Small intestine (tissue), 7 donors: ENCODE data around the gene IL5RA. TPM values are rescaled to one million over a fixed set of nuclear protein-coding genes. Genes with fewer than 3 reads are reported as not detected.

Experiments
- DNase-seq, 2 donors: peaks; one replicate each; pipeline versions ENCODE4 v3.0.0 to v3.0.0-alpha.2; 2013
- FAIRE-seq: peaks from 2 replicates; lab custom pipeline; 2012; peaks lifted over from hg19 to GRCh38; lab: Jason Lieb, UNC
- H3K27ac ChIP-seq, 3 donors: one replicate each; pipeline ENCODE4 v1.5.1; 2013; ENCODE audit warnings: low read length in 2 of 3, mild to moderate bottlenecking in 2 of 3, control low read depth in 1 of 3, inconsistent platforms in 1 of 3, low read depth in 1 of 3, moderate library complexity in 1 of 3
- H3K27me3 ChIP-seq, 3 donors: one replicate each; pipeline ENCODE4 v1.6.1; 2013; ENCODE audit warnings: low read length in 3 of 3, inconsistent platforms in 1 of 3; ENCODE audit not compliant: control insufficient read depth in 3 of 3, insufficient read depth in 3 of 3
- H3K36me3 ChIP-seq, 3 donors: one replicate each; pipeline ENCODE4 v1.6.1; 2013; ENCODE audit warnings: low read length in 3 of 3, inconsistent platforms in 1 of 3, low read depth in 1 of 3, mild to moderate bottlenecking in 1 of 3, moderate library complexity in 1 of 3; ENCODE audit not compliant: control insufficient read depth in 3 of 3, insufficient read depth in 2 of 3
- H3K4me1 ChIP-seq, 3 donors: one replicate each; pipeline ENCODE4 v1.6.1; 2013; ENCODE audit warnings: low read length in 2 of 3, inconsistent platforms in 1 of 3, low read depth in 1 of 3, mild to moderate bottlenecking in 1 of 3, moderate library complexity in 1 of 3; ENCODE audit not compliant: control insufficient read depth in 3 of 3, insufficient read depth in 2 of 3
- H3K4me3 ChIP-seq, 3 donors: one replicate each; pipeline ENCODE4 v1.5.1; 2013; ENCODE audit warnings: low read length in 3 of 3, control low read depth in 1 of 3, inconsistent platforms in 1 of 3, low read depth in 1 of 3, mild to moderate bottlenecking in 1 of 3, moderate library complexity in 1 of 3
- H3K9me3 ChIP-seq, 2 donors: one replicate each; pipeline ENCODE4 v1.6.1; 2013; ENCODE audit warnings: low read depth in 1 of 2, low read length in 1 of 2; ENCODE audit not compliant: control insufficient read depth in 2 of 2, insufficient read depth in 1 of 2
- WGBS, 3 donors: extraction: QIAGEN DNeasy Blood & Tissue Kit; methylation state at CpG; one replicate each; pipeline ENCODE4 v1.1.7; 2013; 5-methylcytosine and 5-hydroxymethylcytosine counted together
- polyA plus RNA-seq, 4 donors: library from polyadenylated mRNA; stranded (reverse) in 3 of 4; unstranded in 1 of 4; fragments of 200-250 nt in 3 of 4; fragments of 120-200 nt in 1 of 4; gene quantifications; one replicate each; pipeline versions ENCODE4 v1.2.1 to v1.2.3, GENCODE V29; 2013
- donor health status: healthy with polysubstance abuse.
- donor health status: control.
- donor health status: control.
- donor health status: Bipolar disorder and iron deficiency.
- donor health status: healthy.

IL5RA gene
- polyA plus RNA-seq, 4 donors: 0.09 to 0.81 (median 0.15) TPM; not detected in 1

DNA sequence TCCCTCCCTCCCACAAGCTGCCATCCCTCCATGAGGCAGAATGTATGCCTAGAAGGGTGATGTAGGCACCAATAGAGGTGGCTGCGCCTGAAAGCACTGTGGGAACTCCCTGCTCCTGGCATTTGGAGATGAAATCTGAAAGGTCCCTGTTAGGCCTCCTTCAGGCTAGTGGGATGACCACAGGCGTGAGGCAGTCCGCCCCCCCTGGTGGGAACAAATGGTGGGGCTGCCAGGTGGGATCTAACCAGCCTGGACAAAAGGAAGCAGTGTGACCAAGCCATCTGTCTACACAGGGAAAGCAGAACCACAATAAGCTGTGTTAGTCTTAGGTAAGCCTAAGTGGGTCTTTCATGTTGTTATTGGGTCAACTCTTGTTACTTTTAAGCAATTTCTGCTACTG lies 25.3 kb downstream of the IL5RA start:
- FAIRE-seq: no peak
- Histone ChIP-seq H3K4me1 (no peaks in the 10 kb centered on the region), H3K9me3 (no peaks in the 10 kb centered on the region), H3K4me3 (no peak overlapping the region), H3K27ac (no peak overlapping the region), H3K27me3 (no peaks in the 10 kb centered on the region), H3K36me3 (no peaks in the 10 kb centered on the region)
- DNase-seq: no peak
- 81 to 92% (median 81%) methylated on average over 3 of the region's 3 CpGs for WGBS, 3 donors

DNA sequence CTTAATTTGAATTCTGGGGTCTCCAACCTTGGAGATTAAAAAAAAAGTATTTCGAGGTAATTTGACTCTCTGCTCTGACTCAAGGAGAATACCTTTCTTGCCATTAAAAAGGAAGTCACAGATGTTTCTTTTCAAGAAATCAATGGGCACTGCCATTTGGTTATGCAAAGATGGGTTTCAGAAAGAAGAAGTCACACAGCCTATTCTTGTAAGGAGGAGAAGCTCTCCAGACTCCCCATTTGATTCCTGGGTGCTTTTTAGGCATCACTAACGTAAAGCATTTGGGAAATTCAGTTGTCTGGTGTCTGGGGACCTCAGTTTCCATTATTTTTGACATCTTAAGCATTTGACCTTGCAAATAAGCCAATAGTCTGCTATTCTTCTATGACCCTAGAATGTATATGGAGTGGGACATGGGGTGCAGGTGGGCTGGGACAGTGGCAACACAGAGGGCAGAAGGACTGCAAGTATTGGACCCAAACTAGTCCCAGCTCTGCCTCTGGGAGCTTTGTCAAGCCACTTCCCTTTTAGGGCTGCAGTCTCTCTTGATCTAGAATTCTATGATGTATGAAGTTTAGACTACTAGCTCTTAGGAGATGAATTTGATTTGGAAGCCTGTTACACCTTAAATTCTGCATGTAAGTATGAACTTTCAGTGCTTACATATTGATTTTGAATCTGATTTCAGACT lies 27.8 kb downstream of the IL5RA start:
- 36 to 60% (median 52%) methylated on average over 2 of the region's 2 CpGs for WGBS, 3 donors
- no peak for FAIRE-seq
- Histone ChIP-seq H3K4me1 (no peaks in the 10 kb centered on the region), H3K9me3 (no peaks in the 10 kb centered on the region), H3K27me3 (no peaks in the 10 kb centered on the region), H3K4me3 (no peak overlapping the region), H3K36me3 (no peaks in the 10 kb centered on the region), H3K27ac (no peak overlapping the region)
- no peak for DNase-seq

DNA sequence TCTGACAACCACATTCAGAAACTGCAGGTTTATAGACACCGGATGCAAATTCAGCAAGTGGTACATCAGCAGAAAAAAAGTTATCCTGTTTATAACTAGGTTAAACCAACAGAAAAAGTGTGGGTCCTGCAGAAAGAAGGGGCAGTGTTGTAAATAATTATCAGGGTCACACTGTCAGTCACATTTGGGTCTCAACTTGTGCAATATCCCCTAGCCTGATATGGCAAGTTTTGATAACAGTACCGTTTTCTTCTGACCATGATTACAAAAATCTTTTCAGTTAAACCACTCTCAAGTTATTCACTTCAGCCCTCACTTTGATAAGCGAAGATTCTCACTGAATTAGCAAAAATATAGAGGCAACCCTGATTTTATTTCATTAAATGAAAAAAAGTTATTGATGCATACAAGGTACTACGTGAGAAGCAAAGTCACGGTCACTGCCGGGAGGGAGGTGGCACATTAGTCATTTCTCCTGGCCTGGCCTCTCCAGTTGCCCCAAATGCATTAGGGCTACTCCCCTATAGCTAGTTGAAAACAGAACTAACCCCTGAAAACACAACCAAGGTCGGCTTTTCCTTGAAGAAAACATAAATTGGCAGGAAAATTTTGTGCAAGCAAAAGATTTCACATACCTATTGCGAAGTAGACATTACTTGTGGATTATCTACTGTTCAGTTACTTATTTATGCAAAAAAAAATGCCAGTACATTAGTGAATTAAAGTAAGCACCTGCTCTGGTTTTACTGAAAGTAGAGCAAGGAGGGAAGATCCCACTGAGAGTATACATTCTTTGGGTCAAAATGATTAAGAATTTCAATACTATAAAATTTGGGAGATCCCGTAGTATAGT lies 28.6 kb downstream of the IL5RA start:
- H3K27me3 ChIP-seq: no peaks in the 10 kb centered on the region
- no peak overlapping the region for H3K4me3 ChIP-seq
- H3K27ac ChIP-seq: no peak overlapping the region
- no peaks in the 10 kb centered on the region for H3K9me3 ChIP-seq
- H3K4me1 ChIP-seq: no peaks in the 10 kb centered on the region
- DNase-seq (no peak), FAIRE-seq (no peak)
- 72 to 76% (median 75%) methylated on average over 9 of the region's 9 CpGs for WGBS, 3 donors
- H3K36me3 ChIP-seq: no peaks in the 10 kb centered on the region

DNA sequence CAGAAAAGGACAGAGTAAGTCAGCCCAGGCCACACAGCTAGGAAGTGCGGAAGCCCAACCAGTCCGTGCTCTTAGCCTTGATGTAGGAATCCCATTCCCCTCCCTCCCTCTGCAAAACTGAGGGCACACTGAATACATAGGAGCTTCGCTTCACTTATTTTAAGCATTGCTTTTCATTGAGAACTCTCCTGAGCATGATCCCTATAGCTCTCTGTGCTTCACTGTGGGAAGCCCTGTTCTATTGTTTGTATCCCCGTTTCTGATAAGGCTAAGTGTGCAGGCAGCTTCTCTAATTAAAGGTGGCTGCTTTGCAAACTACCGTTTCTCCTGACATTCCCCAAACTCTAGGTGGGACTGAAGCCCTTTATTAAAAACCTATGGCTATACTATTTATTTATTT lies 29.9 kb downstream of the IL5RA start:
- Histone ChIP-seq H3K4me1 (no peaks in the 10 kb centered on the region), H3K4me3 (no peak overlapping the region), H3K27ac (no peak overlapping the region), H3K9me3 (no peaks in the 10 kb centered on the region), H3K27me3 (no peaks in the 10 kb centered on the region), H3K36me3 (no peaks in the 10 kb centered on the region)
- FAIRE-seq (no peak), DNase-seq (no peak)
- WGBS, 3 donors: 55 to 67% (median 64%) methylated on average over 5 of the region's 5 CpGs

DNA sequence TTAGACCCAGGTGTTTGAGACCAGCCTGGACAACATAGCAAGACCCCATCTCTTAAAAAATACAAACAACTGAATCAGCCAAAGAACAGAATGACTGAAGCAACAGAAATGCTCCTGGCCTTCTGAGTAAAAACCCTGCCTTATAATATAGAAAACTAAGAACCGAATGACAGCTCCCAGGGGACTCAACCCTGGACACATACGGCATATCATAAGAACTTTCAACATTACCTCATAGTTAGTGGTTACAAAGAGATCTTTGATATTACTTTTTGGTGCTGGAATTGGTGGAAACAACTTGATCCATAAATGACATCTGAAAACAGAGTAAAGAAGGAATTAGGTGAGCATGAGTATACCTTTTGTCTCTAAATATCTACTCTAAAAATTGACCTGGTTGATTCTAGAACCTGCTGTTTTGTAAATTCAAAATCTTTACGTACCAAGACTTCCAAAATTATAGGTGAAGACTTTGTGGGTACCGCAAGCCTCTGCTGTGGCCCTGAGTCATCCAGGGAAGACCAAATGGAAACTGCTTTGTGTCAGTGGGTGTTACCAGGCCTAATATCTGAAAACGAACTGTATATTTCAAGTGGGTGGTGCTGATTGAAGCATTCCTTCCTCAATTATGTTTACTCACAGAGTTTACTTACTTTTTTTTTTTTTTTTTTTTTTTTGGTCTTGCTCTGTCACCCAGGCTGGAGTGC lies 35.5 kb downstream of the IL5RA start:
- H3K4me1 ChIP-seq: no peaks in the 10 kb centered on the region
- no peaks in the 10 kb centered on the region for H3K9me3 ChIP-seq
- H3K27me3 ChIP-seq: no peaks in the 10 kb centered on the region
- DNase-seq: no peak
- H3K27ac ChIP-seq: no peak overlapping the region
- no peak overlapping the region for H3K4me3 ChIP-seq
- FAIRE-seq: no peak
- 66 to 72% (median 67%) methylated on average over 5 of the region's 5 CpGs for WGBS, 3 donors
- no peaks in the 10 kb centered on the region for H3K36me3 ChIP-seq

DNA sequence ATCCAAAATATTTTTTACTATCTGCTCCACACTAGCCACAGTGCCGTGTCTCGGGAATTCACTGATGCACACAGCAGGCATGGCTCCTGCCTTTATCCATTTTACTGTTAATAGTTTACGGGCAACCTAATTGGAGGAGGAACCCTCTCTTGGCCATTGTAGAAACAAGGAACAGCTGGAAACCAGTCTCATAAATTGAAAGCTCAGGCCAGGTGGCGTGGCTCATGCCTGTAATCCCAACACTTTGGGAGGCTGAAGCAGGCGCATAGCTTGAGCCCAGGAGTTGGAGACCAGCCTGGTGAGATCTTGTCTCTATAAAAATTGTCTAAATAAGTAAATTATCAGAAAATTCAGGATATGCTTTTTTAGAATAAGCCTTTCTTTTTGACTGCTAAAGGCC lies 39.0 kb downstream of the IL5RA start:
- DNase-seq (no peak), FAIRE-seq (no peak)
- WGBS, 3 donors: 71 to 83% (median 78%) methylated on average over 5 of the region's 5 CpGs
- H3K4me1 ChIP-seq: no peaks in the 10 kb centered on the region
- no peak overlapping the region for H3K4me3 ChIP-seq
- no peaks in the 10 kb centered on the region for H3K9me3 ChIP-seq
- no peak overlapping the region for H3K27ac ChIP-seq
- no peaks in the 10 kb centered on the region for H3K27me3 ChIP-seq
- H3K36me3 ChIP-seq: no peaks in the 10 kb centered on the region

DNA sequence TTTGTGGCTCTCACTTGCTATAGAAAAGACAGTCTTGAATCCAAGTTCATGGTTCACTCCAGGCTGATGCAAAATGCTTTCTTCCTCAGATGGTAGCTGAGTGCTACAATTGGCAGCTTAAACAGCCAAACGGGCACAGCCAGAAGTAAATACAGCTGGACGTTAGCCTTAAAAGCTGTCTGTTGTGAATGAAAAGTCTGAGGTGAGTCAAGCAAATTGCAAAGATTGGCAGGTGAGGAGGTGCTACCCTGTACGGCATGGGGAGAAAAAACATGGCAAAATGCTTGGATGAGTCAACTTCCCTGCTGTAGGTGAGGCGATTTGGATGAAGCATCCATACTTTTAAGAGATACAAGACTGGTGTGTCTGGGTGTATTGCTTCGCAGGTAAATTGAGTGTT lies 40.5 kb downstream of the IL5RA start:
- WGBS, 3 donors: 77 to 80% (median 78%) methylated on average over 5 of the region's 5 CpGs
- Histone ChIP-seq H3K9me3 (no peaks in the 10 kb centered on the region), H3K27me3 (no peaks in the 10 kb centered on the region), H3K36me3 (no peaks in the 10 kb centered on the region), H3K4me3 (no peak overlapping the region), H3K27ac (no peak overlapping the region), H3K4me1 (no peaks in the 10 kb centered on the region)
- no peak for FAIRE-seq
- DNase-seq: no peak

DNA sequence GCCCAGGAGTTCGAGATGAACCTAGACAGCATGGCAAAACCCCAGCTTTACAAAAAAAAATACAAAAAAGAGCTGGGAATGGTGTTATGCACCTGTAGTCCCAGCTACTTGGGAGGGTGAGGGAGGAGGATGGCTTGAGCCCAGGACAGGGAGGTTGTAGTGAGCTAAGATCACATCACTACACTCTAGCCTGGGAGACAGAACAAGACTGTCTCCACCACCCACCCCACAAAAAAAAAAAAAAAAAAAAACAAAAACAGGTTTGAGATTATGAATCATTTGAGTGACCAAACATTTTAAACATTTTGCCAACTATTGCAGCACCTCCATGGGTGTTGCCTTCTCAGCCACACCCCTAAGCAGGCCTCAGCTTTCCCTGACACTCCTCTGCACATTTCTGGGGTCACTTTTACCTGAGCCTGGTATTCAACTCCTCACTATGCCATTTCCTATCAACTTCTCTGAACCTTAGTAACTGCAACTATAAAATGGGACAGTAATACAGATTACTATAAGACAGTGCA lies 41.8 kb downstream of the IL5RA start:
- FAIRE-seq (no peak), DNase-seq (no peak)
- Histone ChIP-seq H3K9me3 (no peaks in the 10 kb centered on the region), H3K4me1 (no peaks in the 10 kb centered on the region), H3K27me3 (no peaks in the 10 kb centered on the region), H3K36me3 (no peaks in the 10 kb centered on the region), H3K27ac (no peak overlapping the region), H3K4me3 (no peak overlapping the region)
- WGBS, 3 donors: 69 to 92% (median 78%) methylated on average over 1 of the region's 1 CpG
